ENCODE data around the gene TUBB.
A peak's percentile ranks its signal among the peaks of the same experiment; 100 is the strongest.

TUBB gene

GRCh38 chr6:30724906-30725667 is 4.9 kb downstream of the TUBB start:
- Histone ChIP-seq H3K9me3 (ENCODE audit: severe bottlenecking) (no peaks in the 10 kb centered on the region), H3K36me3 (ENCODE audit: low read depth) (peaks cover 78% of the 10 kb centered on the region), H3K27me3 (ENCODE audit: insufficient read depth, poor library complexity, severe bottlenecking) (no peaks in the 10 kb centered on the region), H3K27ac (ENCODE audit: poor library complexity, severe bottlenecking) (peak overlapping the region; percentile 96), H3K4me3 (ENCODE audit: severe bottlenecking) (no peak overlapping the region), H3K4me1 (ENCODE audit: insufficient read depth, poor library complexity, severe bottlenecking) (peaks cover 5% of the 10 kb centered on the region)
- no peak for TF ChIP-seq CTCF (IDR thresholded peaks at IDR 0.05; ENCODE audit: poor library complexity, severe bottlenecking)
- DNase-seq (ENCODE audit: low spot score) (no peak), ATAC-seq (ENCODE audit: low read depth) (peak; percentile 4; the same call in 2 of the 3 replicates)

- Histone ChIP-seq H3K9me3 (ENCODE audit: severe bottlenecking) (no peaks in the 10 kb centered on the region), H3K4me1 (ENCODE audit: insufficient read depth, poor library complexity, severe bottlenecking) (peaks cover 5% of the 10 kb centered on the region), H3K27me3 (ENCODE audit: insufficient read depth, poor library complexity, severe bottlenecking) (no peaks in the 10 kb centered on the region), H3K36me3 (ENCODE audit: low read depth) (peaks cover 79% of the 10 kb centered on the region), H3K27ac (ENCODE audit: poor library complexity, severe bottlenecking) (peak overlapping the region; percentile 96), H3K4me3 (ENCODE audit: severe bottlenecking) (no peak overlapping the region)
- peak; percentile 37 for ATAC-seq (ENCODE audit: low read depth)
- TF ChIP-seq CTCF (IDR thresholded peaks at IDR 0.05; ENCODE audit: poor library complexity, severe bottlenecking): no peak
- DNase-seq (ENCODE audit: low spot score): no peak
Observed at GRCh38 chr6:30725713-30726505, 5.8 kb downstream of the TUBB start.

GRCh38 chr6:30726506-30727413 is 6.6 kb downstream of the TUBB start:
- peak overlapping the region; percentile 96 for H3K27ac ChIP-seq (ENCODE audit: poor library complexity, severe bottlenecking)
- no peak for TF ChIP-seq CTCF (IDR thresholded peaks at IDR 0.05; ENCODE audit: poor library complexity, severe bottlenecking)

GRCh38 chr6:30727920-30728553 is 7.9 kb downstream of the TUBB start:
- H3K27me3 ChIP-seq (ENCODE audit: insufficient read depth, poor library complexity, severe bottlenecking): no peaks in the 10 kb centered on the region
- peaks cover 74% of the 10 kb centered on the region for H3K36me3 ChIP-seq (ENCODE audit: low read depth)
- DNase-seq (ENCODE audit: low spot score): no peak
- peak; percentile 20 for TF ChIP-seq CTCF (IDR thresholded peaks at IDR 0.05; ENCODE audit: poor library complexity, severe bottlenecking)
- H3K27ac ChIP-seq (ENCODE audit: poor library complexity, severe bottlenecking): peak overlapping the region; percentile 96
- no peak overlapping the region for H3K4me3 ChIP-seq (ENCODE audit: severe bottlenecking)
- H3K9me3 ChIP-seq (ENCODE audit: severe bottlenecking): no peaks in the 10 kb centered on the region
- ATAC-seq (ENCODE audit: low read depth): no peak
- peaks cover 1% of the 10 kb centered on the region for H3K4me1 ChIP-seq (ENCODE audit: insufficient read depth, poor library complexity, severe bottlenecking)

More at GRCh38 chr6:30726506-30727413, 6.6 kb downstream of the TUBB start:
- no peaks in the 10 kb centered on the region for H3K9me3 ChIP-seq (ENCODE audit: severe bottlenecking)
- ATAC-seq (ENCODE audit: low read depth): no peak; the same call in 2 of the 3 replicates
- no peaks in the 10 kb centered on the region for H3K27me3 ChIP-seq (ENCODE audit: insufficient read depth, poor library complexity, severe bottlenecking)
- peaks cover 5% of the 10 kb centered on the region for H3K4me1 ChIP-seq (ENCODE audit: insufficient read depth, poor library complexity, severe bottlenecking)
- H3K4me3 ChIP-seq (ENCODE audit: severe bottlenecking): no peak overlapping the region
- peaks cover 76% of the 10 kb centered on the region for H3K36me3 ChIP-seq (ENCODE audit: low read depth)
- no peak for DNase-seq (ENCODE audit: low spot score)

Measured in RWPE2 (cell line).